GF-D8 (cell line): ENCODE data around the gene EIF4E2.

Experiments
- DNase-seq: peaks from one replicate; lab custom pipeline; 2025; lab: John Stamatoyannopoulos, UW

EIF4E2 gene

DNA sequence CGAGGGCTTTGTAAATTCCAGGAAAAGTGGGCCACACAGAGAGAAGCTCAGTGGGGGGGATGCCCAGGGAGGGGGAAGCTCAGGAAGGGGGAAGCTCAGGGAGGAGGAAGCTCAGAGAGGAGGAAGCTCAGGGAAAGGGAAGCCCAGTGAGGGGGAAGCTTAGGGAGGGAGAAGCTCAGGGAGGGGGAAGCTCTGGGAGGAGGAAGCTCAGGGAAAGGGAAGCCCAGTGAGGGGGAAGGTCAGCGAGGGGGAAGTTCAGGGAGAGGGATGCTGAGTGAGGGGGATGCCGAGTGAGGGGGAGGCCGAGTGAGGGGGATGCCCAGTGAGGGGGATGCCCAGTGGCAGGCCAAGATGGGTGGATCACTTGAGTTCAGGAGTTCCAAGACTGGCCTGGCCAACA, 11.8 kb upstream of the EIF4E2 start:
- no peak for DNase-seq

DNA sequence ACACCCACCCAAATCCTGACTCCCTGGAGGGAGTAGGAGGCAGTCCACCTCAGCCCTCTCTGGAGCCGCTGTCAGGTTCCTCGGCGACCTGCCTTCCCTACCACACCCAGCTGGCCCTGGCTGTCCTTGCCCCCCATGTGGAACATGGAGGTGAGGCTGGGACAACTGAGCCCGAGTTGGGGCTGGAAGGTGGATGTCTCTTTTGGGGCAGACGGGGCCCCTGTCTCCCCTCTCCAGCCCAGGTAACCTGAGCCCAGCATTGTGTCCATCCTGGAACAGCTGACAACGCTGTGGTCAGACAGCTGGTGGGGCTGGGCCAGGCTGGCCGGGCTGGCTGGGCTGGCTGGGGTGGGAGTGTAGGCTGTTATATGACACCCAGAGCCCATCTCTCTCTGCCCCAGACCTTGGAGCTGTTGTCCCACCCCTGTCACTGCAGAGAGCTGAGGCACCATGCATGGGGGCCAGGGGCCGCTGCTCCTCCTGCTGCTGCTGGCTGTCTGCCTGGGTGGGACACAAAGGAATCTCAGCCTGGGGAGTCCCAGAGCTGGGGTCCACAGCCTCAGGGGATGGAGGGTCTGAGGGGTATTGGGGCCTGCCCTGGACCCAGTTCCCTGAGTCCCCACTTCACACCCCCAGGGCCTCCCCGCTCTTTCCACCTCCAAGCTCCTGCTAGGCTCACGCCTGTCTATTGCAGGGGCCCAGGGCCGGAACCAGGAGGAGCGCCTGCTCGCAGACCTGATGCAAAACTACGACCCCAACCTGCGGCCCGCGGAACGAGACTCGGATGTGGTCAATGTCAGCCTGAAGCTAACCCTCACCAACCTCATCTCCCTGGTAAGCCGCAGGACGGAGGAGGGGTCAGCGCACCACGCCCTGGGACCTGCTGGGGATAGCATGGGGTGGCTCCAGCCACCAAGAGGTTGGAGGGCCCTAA, 10.9 kb upstream of the EIF4E2 start, which contains the start of gene CHRNG:
CHRNG (plus strand) TSS at position 395 of the 934 bp plus-strand sequence; CDS start at position 451, 56 bp downstream.
- no peak for DNase-seq

DNA sequence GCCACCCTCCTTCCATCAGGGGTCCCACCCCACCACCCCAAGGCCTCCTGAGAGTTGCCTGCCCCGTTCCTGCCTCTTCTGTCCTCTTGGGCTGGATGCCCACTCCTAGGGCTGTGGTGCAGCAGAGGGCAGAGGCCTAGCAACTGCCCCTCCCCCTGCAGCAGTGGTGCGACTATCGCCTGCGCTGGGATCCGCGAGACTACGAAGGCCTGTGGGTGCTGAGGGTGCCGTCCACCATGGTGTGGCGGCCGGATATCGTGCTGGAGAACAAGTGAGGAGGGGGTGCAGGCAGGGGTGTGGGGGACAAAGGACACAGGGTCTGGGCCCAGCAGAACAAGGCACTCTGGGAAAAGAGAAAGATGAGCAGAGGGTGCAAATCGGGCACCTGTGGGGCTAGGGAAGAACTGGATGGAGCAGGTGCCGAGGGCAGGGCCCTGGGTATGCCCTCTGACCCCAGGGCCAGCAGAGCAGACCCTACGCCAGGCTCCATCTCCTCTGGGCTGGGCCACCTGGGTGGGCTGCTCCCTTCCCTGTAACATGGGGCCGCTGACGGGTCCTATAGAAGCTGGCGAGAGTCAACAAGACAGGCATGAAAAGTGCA, 9.9 kb upstream of the EIF4E2 start:
- no peak for DNase-seq

DNA sequence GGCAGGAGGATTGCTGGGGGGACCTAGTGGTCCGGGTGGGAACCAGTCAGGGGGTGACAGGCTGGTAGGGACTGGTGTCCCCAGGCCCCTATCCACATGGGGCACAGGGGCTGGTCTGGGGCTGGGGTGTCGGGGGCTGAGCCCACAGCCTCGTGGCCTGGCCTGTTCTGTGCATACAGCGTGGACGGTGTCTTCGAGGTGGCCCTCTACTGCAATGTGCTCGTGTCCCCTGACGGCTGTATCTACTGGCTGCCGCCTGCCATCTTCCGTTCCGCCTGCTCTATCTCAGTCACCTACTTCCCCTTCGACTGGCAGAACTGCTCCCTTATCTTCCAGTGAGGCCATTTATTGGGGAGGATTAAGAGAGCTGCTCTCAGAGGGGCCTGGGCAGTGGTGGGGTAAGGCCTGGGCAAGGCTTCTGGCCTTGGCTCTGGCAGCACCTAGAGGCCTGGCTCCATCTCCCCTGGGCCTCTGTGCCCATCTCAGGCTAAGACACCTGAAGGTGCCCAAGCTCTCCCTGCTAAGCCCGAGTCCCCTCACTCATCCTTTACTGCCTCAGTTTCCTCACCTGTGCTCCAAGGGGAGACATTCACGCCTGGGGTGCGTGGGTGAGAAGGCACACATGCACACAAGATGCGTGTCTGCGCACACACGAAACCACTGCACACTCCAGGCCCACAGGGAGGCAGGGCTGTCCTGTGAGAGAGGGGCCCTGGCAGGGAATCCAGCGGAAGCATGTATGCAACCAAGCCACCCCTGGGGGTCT, 9.1 kb upstream of the EIF4E2 start:
- DNase-seq: no peak

DNA sequence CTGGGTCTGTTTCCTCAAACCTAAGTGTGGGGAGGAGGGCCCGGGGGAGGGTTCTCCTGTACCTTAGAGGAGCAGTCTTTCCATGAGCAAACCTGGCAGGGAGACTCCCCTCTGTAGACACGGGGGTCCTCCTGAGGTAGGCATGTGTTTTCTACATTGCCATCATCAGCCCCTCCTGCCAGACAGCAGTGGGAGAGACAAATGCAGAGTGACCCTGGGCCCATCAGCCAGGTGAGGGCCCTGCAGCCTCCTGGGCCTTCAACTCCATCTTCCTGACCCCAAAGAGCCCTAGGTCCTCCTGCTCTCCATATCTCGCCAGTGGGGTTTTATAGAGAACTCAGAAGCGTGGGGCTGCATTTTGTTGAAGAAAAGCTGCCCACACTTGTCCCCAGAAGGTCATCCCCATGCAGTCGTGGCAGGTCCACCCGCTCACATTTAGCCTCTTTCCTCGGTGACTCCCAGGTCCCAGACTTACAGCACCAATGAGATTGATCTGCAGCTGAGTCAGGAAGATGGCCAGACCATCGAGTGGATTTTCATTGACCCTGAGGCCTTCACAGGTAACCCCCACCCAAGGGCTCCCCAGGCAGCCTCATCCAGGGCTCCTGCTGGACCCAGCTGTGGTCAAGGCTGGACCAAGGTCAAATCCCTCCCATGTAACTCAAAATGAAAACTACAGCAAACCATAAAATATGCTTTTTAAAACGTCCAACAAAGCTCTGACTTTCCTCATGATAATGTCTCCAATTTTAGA, 8.4 kb upstream of the EIF4E2 start:
- DNase-seq: no peak

DNA sequence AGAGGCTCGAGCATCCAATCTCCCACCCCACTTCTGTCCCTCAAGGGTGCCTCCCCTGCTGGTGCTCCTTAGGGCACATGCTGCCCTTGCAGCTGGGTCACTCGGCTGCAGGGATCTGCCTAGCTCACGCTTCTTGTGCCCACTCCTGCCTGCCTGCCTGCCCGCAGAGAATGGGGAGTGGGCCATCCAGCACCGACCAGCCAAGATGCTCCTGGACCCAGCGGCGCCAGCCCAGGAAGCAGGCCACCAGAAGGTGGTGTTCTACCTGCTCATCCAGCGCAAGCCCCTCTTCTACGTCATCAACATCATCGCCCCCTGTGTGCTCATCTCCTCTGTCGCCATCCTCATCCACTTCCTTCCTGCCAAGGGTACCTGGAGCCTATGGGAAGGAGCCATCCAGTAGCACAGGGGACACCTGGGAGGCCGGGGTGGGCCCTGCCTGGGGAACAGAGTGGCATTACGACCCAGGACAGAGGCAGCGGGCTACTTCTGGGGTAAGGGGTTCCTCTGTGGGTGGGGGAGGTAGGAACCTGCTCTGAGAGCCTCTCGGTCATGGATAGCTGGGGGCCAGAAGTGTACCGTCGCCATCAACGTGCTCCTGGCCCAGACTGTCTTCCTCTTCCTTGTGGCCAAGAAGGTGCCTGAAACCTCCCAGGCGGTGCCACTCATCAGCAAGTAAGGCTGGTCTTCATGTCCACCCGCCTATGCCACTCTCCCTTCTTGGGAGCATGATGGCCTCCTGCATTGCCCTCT, 7.6 kb upstream of the EIF4E2 start:
- no peak for DNase-seq

DNA sequence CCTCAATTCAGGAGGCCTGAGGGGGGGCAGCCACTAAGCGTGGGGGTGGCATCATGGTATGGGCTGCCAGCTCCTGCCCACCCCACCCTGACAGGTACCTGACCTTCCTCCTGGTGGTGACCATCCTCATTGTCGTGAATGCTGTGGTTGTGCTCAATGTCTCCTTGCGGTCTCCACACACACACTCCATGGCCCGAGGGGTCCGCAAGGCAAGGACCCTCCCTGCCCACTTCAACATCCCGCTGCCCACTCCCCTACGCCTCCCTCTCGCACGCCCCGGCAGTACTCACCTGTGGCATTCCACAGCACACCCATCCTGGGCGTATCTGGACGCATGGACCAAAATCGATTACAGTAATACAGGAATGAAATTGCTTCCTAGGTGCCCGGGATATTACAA, 7.0 kb upstream of the EIF4E2 start:
- DNase-seq: no peak

DNA sequence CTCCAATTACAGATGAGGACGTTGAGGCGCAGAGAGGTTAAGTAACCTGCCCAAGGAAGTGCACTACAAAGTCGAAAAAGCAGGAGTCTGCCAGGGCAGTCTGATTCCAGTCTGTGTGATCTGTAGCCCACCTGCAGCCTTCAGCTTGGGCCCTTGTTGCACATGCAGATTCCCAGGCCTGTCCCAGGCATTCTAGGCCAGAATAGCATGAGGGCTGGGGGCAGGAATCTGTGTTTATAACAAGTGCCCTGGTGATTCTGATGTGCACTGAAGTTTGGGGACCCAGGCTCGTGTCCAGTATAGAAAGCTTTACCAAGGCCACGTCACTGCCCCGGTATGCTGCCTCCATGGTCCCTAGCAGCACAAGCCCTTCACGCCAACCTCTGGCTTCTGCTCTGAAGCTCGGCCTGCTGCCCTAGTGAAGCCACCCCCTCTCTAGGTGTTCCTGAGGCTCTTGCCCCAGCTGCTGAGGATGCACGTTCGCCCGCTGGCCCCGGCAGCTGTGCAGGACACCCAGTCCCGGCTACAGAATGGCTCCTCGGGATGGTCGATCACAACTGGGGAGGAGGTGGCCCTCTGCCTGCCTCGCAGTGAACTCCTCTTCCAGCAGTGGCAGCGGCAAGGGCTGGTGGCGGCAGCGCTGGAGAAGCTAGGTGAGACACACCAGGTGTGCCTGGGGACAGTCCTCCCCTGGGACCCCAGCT, 6.4 kb upstream of the EIF4E2 start:
- no peak for DNase-seq

DNA sequence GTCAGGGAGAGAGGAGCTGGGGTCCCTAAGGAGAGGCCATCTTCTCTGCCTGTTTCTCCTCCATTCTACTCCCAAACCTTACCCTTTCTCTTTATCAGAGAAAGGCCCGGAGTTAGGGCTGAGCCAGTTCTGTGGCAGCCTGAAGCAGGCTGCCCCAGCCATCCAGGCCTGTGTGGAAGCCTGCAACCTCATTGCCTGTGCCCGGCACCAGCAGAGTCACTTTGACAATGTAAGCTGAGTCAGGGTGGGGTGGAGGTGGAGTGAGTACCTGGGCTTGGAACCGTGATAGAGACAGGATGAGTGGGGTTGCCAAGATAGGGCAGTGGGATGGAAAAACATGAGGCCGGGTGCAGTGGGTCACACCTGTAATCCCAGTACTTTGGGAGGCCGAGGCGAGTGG, 5.8 kb upstream of the EIF4E2 start:
- no peak for DNase-seq

DNA sequence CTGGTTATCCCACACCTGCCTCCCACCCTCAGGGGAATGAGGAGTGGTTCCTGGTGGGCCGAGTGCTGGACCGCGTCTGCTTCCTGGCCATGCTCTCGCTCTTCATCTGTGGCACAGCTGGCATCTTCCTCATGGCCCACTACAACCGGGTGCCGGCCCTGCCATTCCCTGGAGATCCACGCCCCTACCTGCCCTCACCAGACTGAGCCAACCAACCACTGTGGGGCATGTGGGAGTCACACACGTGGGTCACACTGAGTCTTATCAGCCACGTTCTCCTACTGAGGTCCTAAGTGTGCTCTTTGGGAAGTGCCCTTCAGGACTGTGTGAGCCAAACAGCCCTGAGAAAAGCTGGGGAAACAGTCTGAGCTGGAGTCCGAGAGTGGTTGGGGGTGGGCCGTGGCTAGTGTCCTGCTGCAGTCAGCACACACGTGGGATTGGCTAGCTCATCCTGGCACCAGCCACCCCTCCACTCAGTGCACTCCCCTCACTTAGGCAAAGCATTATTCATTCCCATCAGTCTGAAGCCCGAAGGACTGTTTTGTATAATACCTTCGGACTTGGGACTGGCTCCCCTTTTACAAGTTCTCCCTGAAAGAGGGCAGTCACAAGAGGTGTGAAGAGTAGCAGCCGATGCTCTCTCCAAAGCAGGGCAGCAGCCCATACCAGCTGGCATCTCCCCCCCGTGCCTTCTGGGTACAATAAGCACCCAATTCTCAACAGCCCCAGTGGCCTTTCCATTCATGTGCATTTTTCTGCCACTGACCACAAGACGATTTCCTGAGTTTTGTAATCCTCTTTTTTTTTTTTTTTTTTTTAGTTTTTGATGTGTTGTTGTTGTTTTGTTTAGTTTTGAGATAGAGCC, 4.7 kb upstream of the EIF4E2 start:
- no peak for DNase-seq

DNA sequence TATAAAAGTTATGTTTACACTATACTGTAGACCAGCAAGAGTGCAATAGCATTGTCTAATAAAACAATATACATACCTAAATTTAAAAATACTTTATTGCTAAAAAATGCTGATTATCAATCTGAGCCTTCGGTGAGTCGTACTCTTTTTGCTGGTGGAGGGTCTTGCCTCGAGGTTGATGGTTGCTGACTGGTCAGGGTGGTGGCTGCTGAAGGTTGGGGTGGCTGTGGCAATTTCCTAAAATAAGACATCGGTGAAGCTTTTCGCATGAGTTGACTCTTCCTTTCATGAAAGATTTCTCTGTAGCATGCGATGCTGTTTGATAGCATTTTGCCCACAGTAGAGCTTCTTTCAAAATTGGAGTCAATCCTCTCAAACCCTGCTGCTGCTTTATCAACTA, 2.5 kb upstream of the EIF4E2 start:
- no peak for DNase-seq

DNA sequence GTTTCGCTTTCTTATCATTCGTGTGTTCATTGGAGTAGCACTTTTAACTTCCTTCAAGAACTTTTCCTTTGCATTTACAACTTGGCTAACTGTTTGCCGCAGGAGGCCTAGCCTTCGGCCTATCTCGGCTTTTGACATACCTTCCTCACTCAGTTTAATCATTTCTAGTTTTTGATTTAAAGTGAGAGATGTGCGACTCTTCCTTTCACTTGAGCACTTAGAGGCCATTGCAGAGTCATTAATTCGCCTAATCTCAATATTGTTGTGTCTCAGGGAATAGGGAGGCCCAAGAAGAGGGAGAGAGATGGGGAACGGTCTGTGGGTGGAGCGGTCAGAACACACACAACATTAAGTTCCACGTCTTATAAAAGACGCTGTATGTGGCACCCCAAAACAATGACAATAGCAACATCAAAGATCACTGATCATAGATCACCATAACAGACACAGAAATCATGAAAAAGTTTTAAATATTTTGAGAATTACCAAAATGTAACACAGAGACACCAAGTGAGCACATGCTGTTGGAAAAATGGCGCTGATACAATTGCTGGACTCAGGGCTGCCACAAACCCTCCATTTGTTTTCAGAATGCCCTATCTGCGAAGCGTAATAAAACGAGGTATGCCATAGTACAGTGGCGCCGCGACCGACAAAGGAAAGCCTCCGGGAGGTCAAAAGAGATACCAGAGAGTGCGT, 685 bp upstream of the EIF4E2 start:
- DNase-seq: no peak

DNA sequence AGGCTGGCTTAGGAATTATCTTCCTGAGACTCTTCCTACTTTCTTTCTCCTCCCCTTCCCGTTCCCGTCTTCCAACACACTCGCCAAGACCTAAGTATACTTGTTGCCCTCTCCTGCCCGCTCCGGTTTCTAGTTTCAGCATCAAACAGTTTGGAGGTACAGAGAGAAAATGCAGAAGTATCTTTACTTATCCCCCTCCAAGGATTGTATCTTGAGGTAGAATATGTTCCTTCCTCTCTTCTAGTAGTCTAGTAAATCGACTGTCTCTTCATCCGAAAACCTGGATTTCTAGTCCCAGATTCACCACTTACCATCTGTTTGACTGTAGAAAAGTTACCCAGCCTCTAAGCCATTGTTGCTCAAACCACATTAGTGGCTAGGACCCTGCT, 755 bp downstream of the EIF4E2 start:
- no peak for DNase-seq

DNA sequence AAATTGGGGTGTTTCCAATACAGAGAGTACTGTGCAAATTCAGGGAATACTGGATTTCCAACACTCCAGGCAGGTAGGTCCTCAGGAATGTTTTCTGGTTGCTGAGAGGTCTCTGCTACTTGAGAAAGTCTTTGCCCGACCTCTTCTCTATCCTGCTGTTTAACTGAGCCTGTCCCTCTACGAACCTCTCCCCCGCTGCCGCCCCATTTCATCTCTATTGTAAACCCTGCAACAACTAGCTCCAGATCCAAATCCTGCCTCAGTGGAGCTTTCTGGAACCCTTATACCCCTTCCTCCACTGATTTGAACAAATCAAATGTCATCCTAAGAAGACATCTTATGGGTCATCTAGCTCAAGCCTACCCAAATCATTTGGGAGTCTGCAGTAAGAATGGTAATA, 1.3 kb downstream of the EIF4E2 start:
- DNase-seq: no peak

DNA sequence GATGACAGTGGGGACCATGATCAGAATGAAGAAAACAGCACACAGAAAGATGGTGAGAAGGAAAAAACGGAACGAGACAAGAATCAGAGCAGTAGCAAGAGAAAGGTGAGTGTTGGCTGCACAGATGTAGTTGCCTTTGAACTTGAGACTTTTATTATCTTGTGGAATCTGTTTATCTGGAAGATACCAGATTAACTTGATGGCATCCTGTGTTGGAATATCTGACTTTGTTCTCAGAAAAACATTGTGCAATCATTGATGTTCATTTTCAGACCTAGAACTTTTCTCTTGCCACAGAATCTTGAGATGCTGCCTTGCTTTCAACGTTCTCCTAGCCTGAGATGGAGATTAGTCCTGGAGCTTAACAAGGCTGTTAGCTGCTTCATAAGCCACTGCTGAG, 5.9 kb downstream of the EIF4E2 start:
- DNase-seq: no peak

DNA sequence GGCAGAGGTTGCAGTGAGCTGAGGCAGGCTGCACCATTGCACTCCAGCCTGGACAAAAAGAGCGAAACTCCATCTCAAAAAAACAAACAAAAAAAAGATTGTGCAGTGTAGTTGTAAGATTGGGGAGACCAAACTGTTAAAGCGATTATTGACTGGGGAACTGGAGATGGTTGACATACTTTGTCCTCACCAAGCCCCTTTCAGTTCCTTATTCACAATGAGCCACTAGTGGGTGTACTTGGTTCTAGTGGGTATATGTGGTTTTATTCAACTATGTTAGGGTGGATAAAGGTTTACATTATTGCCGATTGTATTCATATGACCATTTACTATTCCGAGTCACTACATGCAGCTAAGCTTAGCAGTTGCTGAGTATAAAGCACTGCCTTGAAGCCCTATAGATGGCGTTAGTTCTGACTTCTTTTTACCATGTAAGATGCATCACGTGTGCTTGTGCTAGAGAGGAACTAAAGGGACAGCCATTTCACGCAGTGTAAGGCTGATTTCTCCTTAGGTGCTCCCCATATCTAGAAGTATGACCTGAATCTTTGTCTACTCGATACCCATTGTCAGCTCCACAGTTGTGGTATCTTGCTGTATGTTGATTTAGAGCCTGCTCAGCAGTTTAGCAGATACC, 12.1 kb downstream of the EIF4E2 start:
- no peak for DNase-seq

DNA sequence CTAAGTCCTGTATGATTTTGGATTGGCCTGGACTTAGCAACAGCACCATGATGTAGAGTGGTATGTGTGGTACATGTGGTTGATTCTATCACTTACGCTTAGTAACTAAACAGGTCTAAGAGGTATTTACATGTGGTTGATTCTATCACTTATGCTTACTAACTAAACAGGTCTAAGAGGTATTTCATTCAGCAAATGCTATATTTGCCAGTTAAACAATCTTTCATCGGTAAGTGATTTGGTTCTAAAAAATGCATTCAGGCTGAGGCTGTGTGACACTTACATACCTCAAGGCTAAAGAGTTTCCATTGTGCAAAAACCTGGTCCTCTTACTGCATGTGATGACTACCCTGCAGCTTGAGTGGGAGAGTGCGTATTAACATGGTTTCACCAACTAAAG, 13.1 kb downstream of the EIF4E2 start:
- DNase-seq: no peak

DNA sequence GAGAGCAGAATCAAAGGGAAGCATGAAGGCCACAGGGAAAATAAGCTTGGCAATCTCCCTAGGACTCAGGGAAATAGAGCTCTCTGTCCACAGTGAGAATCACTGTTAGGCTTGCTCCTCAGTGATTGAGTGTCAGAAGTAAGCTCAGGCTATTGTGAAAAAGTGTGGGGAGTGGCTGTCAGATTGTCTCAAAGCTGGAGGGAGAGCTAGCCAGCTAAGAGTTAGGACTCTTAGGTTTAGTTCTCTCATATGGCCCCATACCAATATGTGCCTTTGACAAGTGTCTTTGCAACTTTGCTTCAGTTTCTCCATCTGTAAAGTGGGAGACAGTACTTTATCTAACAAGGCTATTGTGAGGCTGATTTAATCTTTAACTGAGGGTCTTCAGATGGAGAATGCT, 17.2 kb downstream of the EIF4E2 start:
- no peak for DNase-seq

DNA sequence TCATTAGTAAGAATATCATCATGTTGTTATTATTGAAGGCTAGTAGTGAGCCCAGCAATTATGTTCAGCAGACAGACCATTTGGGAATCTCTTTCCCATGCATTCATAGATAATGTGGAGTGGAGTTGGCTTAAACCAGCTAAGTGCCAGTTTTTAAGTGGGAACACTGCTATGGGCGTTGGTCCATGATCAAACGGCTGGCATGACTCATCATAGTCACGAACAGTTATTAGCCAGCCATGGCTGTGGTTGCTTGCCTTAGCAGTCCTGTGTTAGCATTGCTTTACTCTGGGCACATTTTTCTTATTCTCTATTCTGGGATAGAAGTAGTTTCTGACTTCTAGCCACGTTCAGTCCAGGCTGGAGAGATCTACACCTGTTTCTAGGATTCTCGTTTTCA, 17.7 kb downstream of the EIF4E2 start:
- DNase-seq: no peak
